Hematopoietic multipotent progenitor cell treated with erythropoietin and hydrocortisone succinate and interleukin-3 and kit ligand, for 6 days (in vitro differentiated cells): ENCODE results near the gene DNAAF2.
"Not testable (repeated sequence)": the region's sequence is repeated elsewhere in the genome, so short reads cannot be mapped to it uniquely, and the experiment has no call there.

Experiments used
- DNase-seq: peaks from one replicate; pipeline ENCODE4 v3.0.0-alpha.2; 2015

The DNAAF2 gene

DNA sequence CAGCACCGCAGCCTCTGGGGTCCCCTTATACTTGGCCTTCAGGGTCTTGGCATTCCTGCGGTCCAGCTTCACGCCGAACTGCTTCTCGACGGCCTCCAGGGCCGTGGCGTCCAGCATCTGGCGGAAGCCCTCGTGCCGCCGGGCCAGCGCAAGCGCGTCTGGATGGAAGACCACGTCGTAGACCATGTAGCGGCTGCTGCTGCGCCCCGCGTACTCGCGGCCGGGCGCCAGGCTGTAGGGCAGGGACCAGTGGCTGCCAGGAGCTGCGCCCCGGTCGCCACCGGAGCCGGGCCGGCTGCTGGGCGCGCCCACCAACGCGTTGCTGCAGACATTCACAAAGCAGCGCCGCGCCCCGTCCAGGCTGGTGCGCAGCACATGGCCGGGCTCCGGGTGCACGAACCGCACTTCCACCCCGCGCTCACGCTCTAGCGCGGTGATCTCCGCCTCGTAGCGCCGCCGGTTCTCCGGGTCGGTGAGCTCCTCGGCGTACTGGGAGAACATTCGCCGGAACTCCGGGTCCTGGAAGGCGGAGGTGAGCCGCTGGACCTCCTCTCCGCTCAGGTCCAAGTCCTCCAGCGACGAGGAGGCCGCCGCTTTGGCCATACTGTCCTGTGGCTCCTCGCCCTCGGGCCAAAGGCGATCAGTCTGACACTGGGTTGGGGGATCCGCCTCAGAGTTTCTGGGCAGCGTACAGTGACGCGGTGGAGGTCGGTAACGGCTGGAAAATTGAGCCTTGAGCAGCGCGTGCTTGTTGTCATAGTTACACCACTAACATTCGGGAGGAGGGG is at the start of gene DNAAF2:
Gene DNAAF2 (minus strand): TSS at position 698 of the 788 bp plus-strand sequence. CDS start 95 bp downstream, at position 603.
- DNase-seq: peak; percentile 85

GRCh38 chr14:49679271-49679670 is 44.2 kb upstream of the DNAAF2 start:
- DNase-seq: no peak

DNA sequence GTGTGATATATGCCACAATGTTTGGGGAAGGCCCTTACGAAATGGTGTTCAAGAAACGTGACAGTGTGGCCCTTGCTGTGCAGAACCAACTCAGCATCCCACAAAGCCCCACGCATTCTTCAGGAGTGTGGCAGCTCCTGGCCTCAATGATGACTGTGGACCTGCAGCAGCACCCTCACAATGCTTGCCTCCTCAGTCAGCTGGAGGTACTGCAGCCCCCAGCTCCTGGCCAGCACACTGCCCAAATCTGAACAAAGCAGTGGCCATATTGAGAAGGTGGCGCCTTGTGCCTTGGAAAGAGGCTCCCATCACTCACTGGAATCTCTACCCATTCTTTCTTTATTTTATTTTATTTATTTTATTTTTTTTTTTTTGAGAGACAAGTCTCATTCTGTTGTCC is 42.6 kb upstream of the DNAAF2 start:
- DNase-seq: no peak

- no peak for DNase-seq
Measured at GRCh38 chr14:49673586-49673985, 38.5 kb upstream of the DNAAF2 start.

DNA sequence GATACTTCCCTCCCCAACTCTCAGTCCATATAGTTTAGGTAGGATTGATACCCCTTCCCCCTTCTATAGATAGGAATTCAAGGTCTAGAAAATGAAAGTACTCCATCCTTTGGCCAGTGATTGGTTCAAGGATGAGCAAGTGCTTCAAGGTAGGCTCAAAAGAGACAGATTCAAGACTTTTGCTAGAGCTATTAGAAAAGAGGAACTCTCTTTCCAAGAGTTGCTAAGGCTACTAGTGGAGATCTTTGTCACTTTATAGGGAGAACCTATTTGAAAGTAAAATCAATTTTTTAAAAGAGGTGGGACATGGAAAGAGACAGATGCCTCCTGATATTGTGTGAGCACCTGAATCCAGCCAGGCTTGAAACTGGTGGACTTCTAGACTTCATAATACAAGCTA is 35.4 kb upstream of the DNAAF2 start:
- DNase-seq: no peak

GRCh38 chr14:49659526-49660455 is 24.7 kb upstream of the DNAAF2 start:
- no peak for DNase-seq

DNA sequence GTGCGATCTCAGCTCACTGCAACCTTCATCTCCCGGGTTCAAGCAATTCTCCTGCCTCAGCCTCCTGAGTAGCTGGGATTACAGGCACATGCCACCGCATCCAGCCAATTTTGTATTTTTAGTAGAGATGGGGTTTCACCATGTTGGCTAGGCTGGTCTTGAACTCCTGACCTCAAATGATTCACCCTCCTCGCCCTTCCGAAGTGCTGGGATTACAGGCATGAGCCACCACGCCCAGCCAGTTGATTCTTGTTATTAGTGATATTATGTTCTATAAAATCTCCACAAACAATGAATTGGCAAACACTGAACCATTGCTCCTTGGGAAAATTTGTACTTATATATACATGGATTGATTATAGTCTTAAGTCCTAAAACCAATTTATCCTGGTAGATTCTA is 22.5 kb upstream of the DNAAF2 start:
- DNase-seq: not testable (repeated sequence)

DNA sequence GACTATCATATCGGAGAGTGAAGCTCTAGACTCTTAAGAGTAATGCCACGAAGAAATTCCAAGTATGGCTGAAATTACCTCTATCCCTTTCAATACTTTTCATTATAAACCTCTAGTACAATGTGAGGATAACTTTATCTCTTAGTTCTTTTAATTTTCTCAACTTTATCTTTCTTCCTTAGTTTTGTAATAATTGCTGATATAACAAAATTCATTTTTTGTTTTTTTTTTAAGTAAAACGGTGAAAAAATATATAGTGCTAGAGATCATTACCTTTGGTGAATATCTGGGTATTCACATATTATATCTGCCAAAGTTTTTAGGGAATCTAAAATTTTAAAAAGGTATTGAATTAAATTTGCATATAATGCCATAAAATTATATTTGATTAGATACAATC is 19.5 kb upstream of the DNAAF2 start:
- no peak for DNase-seq

DNA sequence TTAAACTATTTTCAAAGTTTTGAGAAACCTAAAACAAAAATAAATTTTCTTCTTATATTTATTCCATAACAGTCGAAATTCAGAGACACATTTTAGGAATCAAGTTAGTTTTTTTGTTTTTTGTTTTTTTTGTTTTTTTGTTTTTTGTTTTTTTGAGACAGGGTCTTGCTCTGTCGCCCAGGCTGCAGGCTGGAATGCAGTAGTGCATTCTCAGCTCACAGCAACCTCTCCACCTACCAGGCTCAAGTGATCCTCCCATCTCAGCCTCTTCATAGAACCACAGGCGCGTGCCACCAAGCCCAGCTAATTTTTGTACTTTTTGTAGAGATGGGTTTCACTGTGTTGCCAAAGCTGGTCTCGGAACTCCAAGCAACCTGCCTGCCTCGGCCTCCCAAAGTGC is 18.5 kb upstream of the DNAAF2 start:
- no peak for DNase-seq

DNA sequence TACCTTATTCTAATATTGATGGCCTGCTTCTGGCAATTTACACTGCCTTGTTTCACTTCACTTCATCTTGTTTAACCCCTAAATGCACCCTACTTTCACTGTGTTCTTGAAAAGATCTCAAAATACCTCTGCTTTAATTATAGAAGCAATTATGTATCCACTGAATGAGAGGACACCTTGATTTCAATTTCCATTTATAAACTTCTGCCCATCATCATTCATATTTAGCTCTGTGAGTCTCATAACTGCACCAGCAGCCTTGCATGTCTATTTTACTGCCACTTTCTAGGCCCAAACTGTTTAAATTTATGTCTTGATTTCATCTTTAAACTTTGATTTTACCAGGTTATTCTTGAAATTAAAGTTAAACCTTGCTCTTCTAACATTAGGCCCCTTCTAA is 7.1 kb upstream of the DNAAF2 start:
- DNase-seq: no peak

GRCh38 chr14:49641697-49642129 is 6.7 kb upstream of the DNAAF2 start:
- no peak for DNase-seq

GRCh38 chr14:49640540-49641417 is 5.7 kb upstream of the DNAAF2 start:
- DNase-seq: no peak

- no peak for DNase-seq
Measured at GRCh38 chr14:49637534-49638078, 2.6 kb upstream of the DNAAF2 start.

- DNase-seq: no peak
Measured at GRCh38 chr14:49636866-49637265, 1.8 kb upstream of the DNAAF2 start.

- peak; percentile 97 for DNase-seq
Measured at GRCh38 chr14:49633640-49634546, 1.2 kb downstream of the DNAAF2 start.

DNA sequence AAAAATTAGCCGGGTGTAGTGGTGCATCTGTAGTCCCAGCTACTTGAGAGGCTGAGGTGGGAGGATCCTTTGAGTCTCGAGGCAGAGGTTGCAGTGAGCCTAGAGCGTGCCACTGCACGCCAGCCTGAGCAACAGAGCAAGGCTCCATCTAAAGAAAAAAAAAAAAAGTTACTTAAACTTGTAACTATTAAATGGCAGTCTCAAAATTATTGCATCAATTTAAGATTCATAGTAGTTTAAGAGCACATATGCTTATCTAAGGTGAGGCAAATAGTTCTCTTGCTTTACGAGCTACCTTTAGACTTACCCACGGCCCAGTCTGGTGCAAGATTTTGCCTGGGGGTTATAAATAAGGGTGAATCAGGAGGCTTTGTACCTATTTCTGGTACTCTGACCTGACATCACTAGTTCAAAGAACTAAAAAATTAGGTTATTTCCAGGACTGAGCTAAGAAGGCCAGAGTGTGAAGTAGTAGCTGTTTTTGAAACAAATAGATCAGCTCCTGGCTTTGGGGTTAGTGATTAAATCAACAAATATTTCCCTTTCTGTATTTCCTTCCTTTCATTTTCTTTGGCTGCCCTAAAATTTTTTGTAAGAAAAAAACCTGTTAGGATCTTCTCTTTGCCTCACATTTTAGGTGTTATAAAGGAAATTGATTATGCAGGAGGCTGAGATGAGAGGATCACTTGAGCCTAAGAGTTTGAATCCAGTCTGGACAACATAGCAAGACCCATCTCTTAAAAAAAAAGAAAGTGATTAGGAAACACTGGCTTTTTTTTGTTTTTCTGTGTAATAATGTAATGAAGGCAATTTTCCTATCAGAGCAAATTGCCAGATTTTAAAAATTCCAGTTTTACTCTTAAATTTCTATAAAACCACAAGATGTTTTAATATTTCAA is 10.9 kb downstream of the DNAAF2 start:
- no peak for DNase-seq

- DNase-seq: no peak
Measured at GRCh38 chr14:49623387-49623786, 11.7 kb downstream of the DNAAF2 start.

DNA sequence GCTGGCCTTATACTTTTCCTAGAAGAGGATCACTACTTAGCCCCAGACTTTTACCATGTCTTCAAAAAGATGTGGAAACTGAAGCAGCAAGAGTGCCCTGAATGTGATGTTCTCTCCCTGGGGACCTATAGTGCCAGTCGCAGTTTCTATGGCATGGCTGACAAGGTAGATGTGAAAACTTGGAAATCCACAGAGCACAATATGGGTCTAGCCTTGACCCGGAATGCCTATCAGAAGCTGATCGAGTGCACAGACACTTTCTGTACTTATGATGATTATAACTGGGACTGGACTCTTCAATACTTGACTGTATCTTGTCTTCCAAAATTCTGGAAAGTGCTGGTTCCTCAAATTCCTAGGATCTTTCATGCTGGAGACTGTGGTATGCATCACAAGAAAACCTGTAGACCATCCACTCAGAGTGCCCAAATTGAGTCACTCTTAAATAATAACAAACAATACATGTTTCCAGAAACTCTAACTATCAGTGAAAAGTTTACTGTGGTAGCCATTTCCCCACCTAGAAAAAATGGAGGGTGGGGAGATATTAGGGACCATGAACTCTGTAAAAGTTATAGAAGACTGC is 12.9 kb downstream of the DNAAF2 start:
- no peak for DNase-seq

GRCh38 chr14:49621114-49621881 is 13.7 kb downstream of the DNAAF2 start:
- DNase-seq: peak; percentile 76
